HepG2 (cell line): ENCODE data around the gene NKAIN2. TPM values are rescaled to one million over a fixed set of nuclear protein-coding genes. Genes with fewer than 3 reads are reported as not detected.

ENCODE experiments used
- ATAC-seq: fragments of 200-7000 bp; cut with Tn5 transposase; 3 replicates; pipeline ENCODE4 v1.9.1; 2020; ENCODE audit warnings: mild to moderate bottlenecking, moderate library complexity
- BruUV-seq: library from RNA; stranded (reverse); fragments of 400-500 nt; replicated peaks from 2 replicates; lab custom pipeline; 2021; lab: Mats Ljungman, UMichigan
- CTCF ChIA-PET: fragments of 300-600 bp; formaldehyde crosslinking; extraction: SDS; loops from one replicate; lab custom pipeline; 2021; ENCODE audit warnings: low total read pairs, inconsistent platforms, low intra/inter-chr PET ratio; lab: Yijun Ruan, JAX
- POLR2A ChIA-PET: fragments of 350-600 bp; sonication (Branson Sonifier 250); formaldehyde crosslinking; loops from one replicate; lab custom pipeline; 2020; ENCODE audit warnings: antibody characterized with exemption, inconsistent platforms; lab: Yijun Ruan, JAX
- DNase-seq: peaks from one replicate; pipeline ENCODE4 v3.0.0-alpha.2; 2015; ENCODE audit warnings: low spot score
- FAIRE-seq: peaks from 3 replicates; lab custom pipeline; 2011; peaks lifted over from hg19 to GRCh38; lab: Jason Lieb, UNC
- H2AFZ ChIP-seq: one replicate; pipeline ENCODE4 v1.6.1; 2011; ENCODE audit warnings: low read length, inconsistent platforms
- H3K27ac ChIP-seq: fragments of 300-600 bp; 3 replicates; pipeline ENCODE4 v1.8.0; 2011; ENCODE audit warnings: mixed run types, mild to moderate bottlenecking, mixed read lengths, low read length, inconsistent platforms; ENCODE audit not compliant: insufficient read depth; ENCODE audit errors: extremely low read length
- H3K27me3 ChIP-seq, 2 experiments: fragments of 200-600 bp in 1 of 2; 2 replicates in 1 of 2; 3 replicates in 1 of 2; pipeline versions ENCODE4 v1.6.0 to v1.8.0; 2011; ENCODE audit warnings: low read length in 2 of 2, mild to moderate bottlenecking in 2 of 2, moderate library complexity in 2 of 2, inconsistent platforms in 1 of 2; ENCODE audit not compliant: insufficient read depth in 2 of 2, control insufficient read depth in 1 of 2
- H3K36me3 ChIP-seq, 2 experiments: fragments of 200-600 bp in 1 of 2; replicated peaks in 1 of 2; 2 replicates in 1 of 2; 3 replicates in 1 of 2; pipeline versions ENCODE4 v1.5.1 to v1.8.0; 2011; ENCODE audit warnings: low read length in 2 of 2, inconsistent platforms in 1 of 2; ENCODE audit not compliant: insufficient read depth in 2 of 2, control insufficient read depth in 1 of 2
- H3K4me1 ChIP-seq: 2 replicates; pipeline ENCODE4 v1.5.1; 2012; ENCODE audit warnings: low read length, inconsistent platforms; ENCODE audit not compliant: insufficient read depth
- H3K4me2 ChIP-seq: 2 replicates; pipeline ENCODE4 v1.6.0; 2011; ENCODE audit warnings: low read depth, low read length, inconsistent platforms
- H3K4me3 ChIP-seq, 3 experiments: fragments of 200-600 bp in 1 of 3; sonication (generic), shearing (Covaris generic) in 1 of 3; replicated peaks in 1 of 3; 2 replicates each; pipeline ENCODE4 v1.5.1; 2011 to 2016; ENCODE audit warnings: low read length in 3 of 3, inconsistent platforms in 2 of 3, low read depth in 2 of 3, mild to moderate bottlenecking in 2 of 3, control low read depth in 1 of 3, mixed read lengths in 1 of 3; ENCODE audit not compliant: insufficient read depth in 1 of 3
- H3K79me2 ChIP-seq: one replicate; pipeline ENCODE4 v1.6.1; 2011; ENCODE audit warnings: low read length, inconsistent platforms; ENCODE audit not compliant: insufficient read depth
- H3K9ac ChIP-seq: 2 replicates; pipeline ENCODE4 v1.6.0; 2011; ENCODE audit warnings: mild to moderate bottlenecking, low read depth, low read length, inconsistent platforms; ENCODE audit not compliant: insufficient read depth
- H3K9me3 ChIP-seq: 2 replicates; pipeline ENCODE4 v1.5.1; 2012; ENCODE audit warnings: mild to moderate bottlenecking, low read length
- H4K20me1 ChIP-seq: 2 replicates; pipeline ENCODE4 v1.6.0; 2011; ENCODE audit warnings: inconsistent platforms, mild to moderate bottlenecking, low read length, moderate library complexity; ENCODE audit not compliant: insufficient read depth
- ELK4 ChIP-seq: sonication (generic); formaldehyde crosslinking; IDR thresholded peaks from 2 replicates; pipeline ENCODE4 v1.9.0; 2021; ENCODE audit warnings: missing genetic modification reagents, borderline replicate concordance
- GLI4 ChIP-seq: sonication (generic); formaldehyde crosslinking; IDR thresholded peaks from 2 replicates; pipeline ENCODE4 v1.5.1; 2020; ENCODE audit warnings: missing genetic modification reagents, mild to moderate bottlenecking, moderate library complexity, borderline replicate concordance
- MED8 ChIP-seq: sonication (generic); formaldehyde crosslinking; IDR thresholded peaks from 2 replicates; pipeline ENCODE4 v1.8.1; 2023; ENCODE audit warnings: mild to moderate bottlenecking, missing genetic modification reagents; ENCODE audit not compliant: insufficient replicate concordance
- NBN ChIP-seq: fragments of 450-650 bp; conservative IDR thresholded peaks from 2 replicates; pipeline ENCODE4 v1.6.1; 2017
- NFE2L1 ChIP-seq: sonication (generic); formaldehyde crosslinking; IDR thresholded peaks from 2 replicates; pipeline ENCODE4 v1.4.0; 2020; ENCODE audit warnings: missing genetic modification reagents, mild to moderate bottlenecking, borderline replicate concordance
- POGK ChIP-seq: sonication (generic); formaldehyde crosslinking; conservative IDR thresholded peaks from 2 replicates; pipeline ENCODE4 v1.8.0; 2022; ENCODE audit warnings: mild to moderate bottlenecking, moderate library complexity, missing genetic modification reagents
- RAD21 ChIP-seq: fragments of 450-650 bp; formaldehyde crosslinking; IDR thresholded peaks from 2 replicates; pipeline ENCODE4 v1.5.0; 2020; ENCODE audit warnings: mild to moderate bottlenecking
- RARA ChIP-seq: IDR thresholded peaks from 2 replicates; pipeline ENCODE4 v1.6.1; 2016; ENCODE audit warnings: missing genetic modification reagents, missing compliant biosample characterization
- RBAK ChIP-seq: sonication (generic); formaldehyde crosslinking; IDR thresholded peaks from 2 replicates; pipeline ENCODE4 v1.5.1; 2020; ENCODE audit warnings: mild to moderate bottlenecking, missing genetic modification reagents
- RELA ChIP-seq: sonication (generic); formaldehyde crosslinking; IDR thresholded peaks from 2 replicates; pipeline ENCODE4 v1.4.0; 2020; ENCODE audit warnings: missing genetic modification reagents
- RFXANK ChIP-seq: IDR thresholded peaks from 2 replicates; pipeline ENCODE4 v1.6.1; 2016
- SCMH1 ChIP-seq: sonication (generic); formaldehyde crosslinking; IDR thresholded peaks from 2 replicates; pipeline ENCODE4 v1.9.0; 2021; ENCODE audit warnings: missing genetic modification reagents, mild to moderate bottlenecking, borderline replicate concordance
- SYNCRIP ChIP-seq: fragments of 200-400 bp; formaldehyde crosslinking; IDR thresholded peaks from 2 replicates; pipeline ENCODE4 v1.6.1; 2018; ENCODE audit warnings: mild to moderate bottlenecking, low read depth, low read length; ENCODE audit not compliant: insufficient read depth
- TFDP2 ChIP-seq: sonication (generic); formaldehyde crosslinking; IDR thresholded peaks from 2 replicates; pipeline ENCODE4 v1.4.0; 2020; ENCODE audit warnings: missing genetic modification reagents
- TOPORS ChIP-seq: sonication (generic); formaldehyde crosslinking; IDR thresholded peaks from 2 replicates; pipeline ENCODE4 v1.8.0; 2023; ENCODE audit warnings: mild to moderate bottlenecking, missing genetic modification reagents
- ZNF589 ChIP-seq: sonication (generic); formaldehyde crosslinking; conservative IDR thresholded peaks from 2 replicates; pipeline ENCODE4 v1.8.0; 2022; ENCODE audit warnings: mild to moderate bottlenecking, moderate library complexity, missing genetic modification reagents
- ZSCAN30 ChIP-seq: sonication (generic); formaldehyde crosslinking; IDR thresholded peaks from 2 replicates; pipeline ENCODE4 v1.5.0; 2020; ENCODE audit warnings: mild to moderate bottlenecking, missing genetic modification reagents
- WGBS: methylation state at CpG from one replicate; pipeline ENCODE4 v1.1.6; 2017; ENCODE audit warnings: low lambda C conversion rate; 5-methylcytosine and 5-hydroxymethylcytosine counted together
- in situ Hi-C: cut with HindIII; loops from 2 replicates; pipeline ENCODE4 v1.10.0; 2017; ENCODE audit warnings: low pct_unique_long_range_greater_than_20kb; ENCODE audit not compliant: extremely low pct_ligation_motif_present
- intact Hi-C: fragments of 100-400 bp; cut with micrococcal nuclease; formaldehyde crosslinking; loops from one replicate; pipeline ENCODE4 v1.10.0; 2022; ENCODE audit not compliant: unreplicated experiment
- polyA plus RNA-seq, 8 experiments: library from polyadenylated mRNA; depleted of rRNA in 3 of 8; stranded (reverse) in 7 of 8; unstranded in 1 of 8; fragments of >200 nt; fragmentation: Illumina TruSeq in 4 of 8; extraction: Trizol in 4 of 8; gene quantifications; 2 replicates each; pipeline versions ENCODE4 v1.2.1 to v1.2.3, GENCODE V29; 2011 to 2016; ENCODE audit warnings: low read depth in 4 of 8, missing spikeins in 1 of 8, mixed read lengths in 1 of 8; ENCODE audit not compliant: insufficient read depth in 1 of 8
- total RNA-seq, 5 experiments: library from RNA; depleted of rRNA; stranded (reverse); fragments of >200 nt; fragmentation: Illumina TruSeq; extraction: Trizol; gene quantifications; 2 replicates each; pipeline ENCODE4 v1.2.3, GENCODE V29; 2016; ENCODE audit warnings: low read depth in 1 of 5

Gene NKAIN2
- total and polyA plus RNA-seq, 2 of the 13 experiments (the other 11 are each of a cell fraction or from before 2014, with no cell fraction given) = not detected

GRCh38 chr6:124479991-124480430 lies 676.3 kb downstream of the NKAIN2 start:
- POLR2A ChIA-PET = no interaction called here
- H3K4me2 ChIP-seq = no peak overlapping the region
- H2AFZ ChIP-seq = no peak overlapping the region
- CTCF ChIA-PET = no interaction called here
- no peak for ATAC-seq
- H3K79me2 ChIP-seq = no peaks in the 10 kb centered on the region
- H3K36me3 ChIP-seq = no peaks in the 10 kb centered on the region
- no peak overlapping the region for H3K4me3 ChIP-seq
- no peak for FAIRE-seq
- H3K27me3 ChIP-seq = no peaks in the 10 kb centered on the region
- TF ChIP-seq POGK (CRISPR knock-in tag) (no peak), SCMH1 (no peak)
- TF ChIP-seq, all 625 proteins: peak for 0
- Histone ChIP-seq H3K4me1 (no peaks in the 10 kb centered on the region), H3K9me3 (no peaks in the 10 kb centered on the region), H3K27ac (no peak overlapping the region), H3K9ac (no peak overlapping the region), H4K20me1 (no peaks in the 10 kb centered on the region)
- no peak for DNase-seq
- intact Hi-C loops (no loop called here), in situ Hi-C loops (no loop called here)
- no TSS peak for BruUV-seq
- WGBS = 0% methylated on average over 1 of the region's 1 CpG

- ChIA-PET POLR2A (no interaction called here), CTCF (no interaction called here)
- 0% methylated on average over 1 of the region's 1 CpG for WGBS
- in situ Hi-C loops (no loop called here), intact Hi-C loops (no loop called here)
- no peak overlapping the region for H3K4me3 ChIP-seq
- DNase-seq (no peak), FAIRE-seq (no peak), ATAC-seq (no peak)
- no peaks in the 10 kb centered on the region for H4K20me1 ChIP-seq
- H3K9ac ChIP-seq = no peak overlapping the region
- no peak overlapping the region for H3K27ac ChIP-seq
- no TSS peak for BruUV-seq
- H3K27me3 ChIP-seq = no peaks in the 10 kb centered on the region
- no peaks in the 10 kb centered on the region for H3K9me3 ChIP-seq
- no peak overlapping the region for H3K4me2 ChIP-seq
- no peaks in the 10 kb centered on the region for H3K79me2 ChIP-seq
- H2AFZ ChIP-seq = no peak overlapping the region
- H3K36me3 ChIP-seq = no peaks in the 10 kb centered on the region
- no peaks in the 10 kb centered on the region for H3K4me1 ChIP-seq
- no peak for TF ChIP-seq TFDP2 (CRISPR knock-in tag)
- no peak for TF ChIP-seq ELK4 (CRISPR knock-in tag)
- TF ChIP-seq NFE2L1 (CRISPR knock-in tag) = no peak
- no peak for TF ChIP-seq RBAK (CRISPR knock-in tag)
- TF ChIP-seq RFXANK = no peak
- no peak for TF ChIP-seq NBN
- no peak for TF ChIP-seq SYNCRIP
- TF ChIP-seq GLI4 (CRISPR knock-in tag) = no peak
- no peak for TF ChIP-seq RAD21 (CRISPR knock-in tag)
- no peak for TF ChIP-seq RARA
- no peak for TF ChIP-seq TOPORS (CRISPR knock-in tag)
- no peak for TF ChIP-seq ZNF589 (CRISPR knock-in tag)
- TF ChIP-seq RELA (CRISPR knock-in tag) = no peak
- no peak for TF ChIP-seq MED8 (CRISPR knock-in tag)
- no peak for TF ChIP-seq ZSCAN30
These were observed 678.4 kb downstream of the NKAIN2 start for GRCh38 chr6:124482071-124482491.
